GM23338 (cell line): ENCODE results near the gene BTRC.

ENCODE experiments used
- EZH2phosphoT487 ChIP-seq: fragments of 200-600 bp; sonication (generic); IDR thresholded peaks from one replicate; pipeline ENCODE4 v1.8.1; 2018; ENCODE audit warnings: antibody characterized with exemption; ENCODE audit not compliant: unreplicated experiment
- POLR2AphosphoS5 ChIP-seq: IDR thresholded peaks from 2 replicates; pipeline ENCODE4 v1.6.1; 2016; ENCODE audit warnings: antibody characterized with exemption, low read depth
- ZNF114 ChIP-seq: fragments of 250-450 bp; sonication (Bioruptor Pico); IDR thresholded peaks from 2 replicates; pipeline ENCODE4 v1.5.0; 2020; ENCODE audit warnings: mild to moderate bottlenecking, moderate library complexity
- TF ChIP-seq, protein P1 (sequence below), 2 experiments: fragments of 200-600 bp in 1 of 2; sonication (generic) in 1 of 2; conservative IDR thresholded peaks; 2 replicates each; pipeline versions ENCODE4 v1.5.1 to v1.6.1; 2016 to 2017; ENCODE audit warnings: antibody characterized with exemption in 2 of 2, low read depth in 2 of 2, mild to moderate bottlenecking in 2 of 2, moderate library complexity in 1 of 2
- TF ChIP-seq, protein P2 (sequence below): IDR thresholded peaks from 2 replicates; pipeline ENCODE4 v1.6.1; 2016; ENCODE audit warnings: antibody characterized with exemption

DNA sequence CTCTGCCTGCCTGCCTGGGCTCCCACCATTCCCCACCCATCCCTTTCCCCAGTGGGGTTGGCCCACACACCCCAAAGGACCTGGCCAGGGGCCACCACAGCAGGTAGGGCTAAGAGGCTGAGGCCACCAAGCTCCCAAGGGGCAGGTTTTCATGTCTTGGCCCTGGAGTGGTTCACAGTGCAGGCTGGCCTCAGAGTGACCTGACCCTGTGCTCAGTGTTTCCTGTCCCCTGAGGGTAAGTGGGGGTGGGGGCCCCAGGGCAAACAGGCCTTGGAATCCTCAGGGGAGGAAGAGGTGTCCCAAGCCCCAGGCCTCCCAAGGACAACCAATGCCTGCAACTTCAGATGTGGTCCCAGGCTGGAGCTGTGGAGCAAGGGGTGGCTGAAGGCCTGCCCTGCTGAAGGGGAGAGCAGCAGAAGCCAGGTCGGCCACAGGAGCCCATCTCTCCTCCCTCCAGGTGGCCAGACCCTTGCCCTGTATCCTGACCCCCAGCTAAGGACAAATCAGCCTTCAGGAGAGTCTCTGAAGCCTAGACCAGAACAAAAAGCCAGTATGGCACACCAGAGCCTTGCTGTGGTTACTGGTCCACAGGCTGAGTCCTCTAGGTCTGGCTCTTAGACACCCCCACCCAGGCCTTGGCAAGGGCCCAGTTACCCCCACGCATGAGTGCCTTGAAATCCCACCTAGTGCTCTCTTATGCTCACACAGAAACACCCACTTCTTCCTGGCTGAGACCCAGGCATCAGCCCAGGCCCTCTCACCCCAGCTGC, 206.5 kb downstream of the BTRC start:
- no peak for TF ChIP-seq POLR2AphosphoS5
- no peak for TF ChIP-seq EZH2phosphoT487
- TF ChIP-seq, protein P1, sequence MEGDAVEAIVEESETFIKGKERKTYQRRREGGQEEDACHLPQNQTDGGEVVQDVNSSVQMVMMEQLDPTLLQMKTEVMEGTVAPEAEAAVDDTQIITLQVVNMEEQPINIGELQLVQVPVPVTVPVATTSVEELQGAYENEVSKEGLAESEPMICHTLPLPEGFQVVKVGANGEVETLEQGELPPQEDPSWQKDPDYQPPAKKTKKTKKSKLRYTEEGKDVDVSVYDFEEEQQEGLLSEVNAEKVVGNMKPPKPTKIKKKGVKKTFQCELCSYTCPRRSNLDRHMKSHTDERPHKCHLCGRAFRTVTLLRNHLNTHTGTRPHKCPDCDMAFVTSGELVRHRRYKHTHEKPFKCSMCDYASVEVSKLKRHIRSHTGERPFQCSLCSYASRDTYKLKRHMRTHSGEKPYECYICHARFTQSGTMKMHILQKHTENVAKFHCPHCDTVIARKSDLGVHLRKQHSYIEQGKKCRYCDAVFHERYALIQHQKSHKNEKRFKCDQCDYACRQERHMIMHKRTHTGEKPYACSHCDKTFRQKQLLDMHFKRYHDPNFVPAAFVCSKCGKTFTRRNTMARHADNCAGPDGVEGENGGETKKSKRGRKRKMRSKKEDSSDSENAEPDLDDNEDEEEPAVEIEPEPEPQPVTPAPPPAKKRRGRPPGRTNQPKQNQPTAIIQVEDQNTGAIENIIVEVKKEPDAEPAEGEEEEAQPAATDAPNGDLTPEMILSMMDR (conservative IDR thresholded peaks at IDR 0.05; ENCODE audit: low read depth in 2 of 2) = no peak
- no peak for TF ChIP-seq ZNF114 (CRISPR knock-in tag)
- TF ChIP-seq, protein P2, sequence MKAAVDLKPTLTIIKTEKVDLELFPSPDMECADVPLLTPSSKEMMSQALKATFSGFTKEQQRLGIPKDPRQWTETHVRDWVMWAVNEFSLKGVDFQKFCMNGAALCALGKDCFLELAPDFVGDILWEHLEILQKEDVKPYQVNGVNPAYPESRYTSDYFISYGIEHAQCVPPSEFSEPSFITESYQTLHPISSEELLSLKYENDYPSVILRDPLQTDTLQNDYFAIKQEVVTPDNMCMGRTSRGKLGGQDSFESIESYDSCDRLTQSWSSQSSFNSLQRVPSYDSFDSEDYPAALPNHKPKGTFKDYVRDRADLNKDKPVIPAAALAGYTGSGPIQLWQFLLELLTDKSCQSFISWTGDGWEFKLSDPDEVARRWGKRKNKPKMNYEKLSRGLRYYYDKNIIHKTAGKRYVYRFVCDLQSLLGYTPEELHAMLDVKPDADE = no peak
